Measurements from ENCODE around the gene F5.
A peak's percentile ranks its signal among the peaks of the same experiment; 100 is the strongest.

F5 gene

DNA sequence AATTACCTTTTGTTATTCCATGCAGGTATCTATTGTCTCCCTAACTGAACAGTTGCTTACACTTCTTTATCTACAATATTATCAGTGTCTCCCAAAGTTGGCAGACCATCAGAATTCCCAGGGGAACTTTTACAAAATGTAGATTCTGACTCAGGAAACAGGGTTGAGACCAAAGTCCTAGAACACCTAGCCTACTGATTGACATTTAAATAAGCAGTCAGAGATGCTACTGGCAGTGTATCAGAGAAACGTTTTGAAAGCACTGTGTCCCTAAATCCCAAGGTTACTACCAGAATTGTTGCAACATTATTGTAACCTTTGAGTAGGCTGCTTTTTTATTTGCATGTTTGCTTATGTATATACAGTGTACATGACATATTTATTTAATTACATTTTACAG is 1.8 kb upstream of the F5 start:
- no peak for DNase-seq (ENCODE audit: low read depth)

DNA sequence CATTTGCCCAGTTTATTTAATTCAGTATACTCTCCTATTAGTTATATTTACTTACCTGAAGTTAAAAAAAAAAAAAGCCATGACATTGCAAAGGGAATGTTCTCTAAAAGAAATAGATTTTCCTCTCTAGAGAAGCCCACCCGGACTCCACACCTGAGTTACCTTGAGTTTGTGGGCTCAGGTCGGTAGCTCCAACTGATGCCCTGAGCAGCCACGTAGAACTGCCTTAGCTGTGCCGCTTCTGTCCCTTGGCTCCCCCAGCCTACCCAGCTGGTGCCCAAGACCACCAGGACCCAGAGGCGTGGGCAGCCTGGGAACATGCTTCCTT is 250 bp downstream of the F5 start:
- DNase-seq (ENCODE audit: low read depth) = no peak

DNA sequence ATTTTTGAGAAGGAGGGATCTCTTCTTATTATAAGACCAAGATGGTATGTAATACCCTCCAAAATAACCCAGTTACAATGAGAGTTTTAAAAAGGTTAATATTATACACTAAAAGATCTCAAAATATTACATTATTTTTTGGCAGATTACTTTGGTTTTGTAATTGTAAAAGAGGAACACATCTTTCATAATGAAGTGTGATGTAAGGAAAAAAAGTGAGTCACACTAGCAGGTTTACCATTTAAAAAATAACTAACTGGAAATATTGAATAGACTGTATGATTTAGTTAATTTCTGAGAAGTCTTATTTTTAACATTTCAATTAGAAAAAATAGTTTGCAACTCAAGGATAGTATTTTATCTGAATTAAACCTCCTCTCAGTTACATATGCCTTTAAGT is 1.1 kb downstream of the F5 start:
- DNase-seq (ENCODE audit: low read depth) = no peak

DNA sequence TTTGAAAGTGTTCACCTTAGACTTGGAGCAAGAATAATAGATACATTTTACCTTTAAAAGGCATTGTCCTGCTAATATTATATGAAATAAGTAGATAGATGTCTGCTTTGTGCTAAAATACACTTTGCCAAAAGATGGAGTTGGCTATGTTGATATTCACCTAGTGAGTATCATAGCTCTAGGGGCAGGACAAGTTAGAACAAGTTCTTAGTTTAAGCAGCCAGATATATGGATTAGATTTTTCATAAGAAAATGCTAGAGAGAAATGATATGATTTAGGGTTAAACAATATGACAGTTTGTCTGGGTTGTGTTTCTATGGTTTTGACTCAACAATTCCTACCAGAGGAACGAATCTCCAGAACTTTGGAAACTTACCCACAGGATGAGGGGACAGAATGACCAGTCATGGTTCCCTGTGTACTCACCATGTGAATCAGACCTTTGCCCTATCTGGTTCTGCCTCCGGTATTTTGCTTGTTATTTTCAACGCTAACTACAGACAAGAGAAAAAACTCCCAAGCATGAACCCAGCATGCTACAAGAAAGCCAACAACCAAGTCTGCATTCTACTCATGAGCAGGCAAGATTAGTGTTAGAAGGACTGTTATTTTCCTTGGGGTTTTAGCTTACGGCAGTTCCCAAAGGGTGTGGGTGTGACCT is 1.7 kb downstream of the F5 start:
- DNase-seq (ENCODE audit: low read depth) = no peak

DNA sequence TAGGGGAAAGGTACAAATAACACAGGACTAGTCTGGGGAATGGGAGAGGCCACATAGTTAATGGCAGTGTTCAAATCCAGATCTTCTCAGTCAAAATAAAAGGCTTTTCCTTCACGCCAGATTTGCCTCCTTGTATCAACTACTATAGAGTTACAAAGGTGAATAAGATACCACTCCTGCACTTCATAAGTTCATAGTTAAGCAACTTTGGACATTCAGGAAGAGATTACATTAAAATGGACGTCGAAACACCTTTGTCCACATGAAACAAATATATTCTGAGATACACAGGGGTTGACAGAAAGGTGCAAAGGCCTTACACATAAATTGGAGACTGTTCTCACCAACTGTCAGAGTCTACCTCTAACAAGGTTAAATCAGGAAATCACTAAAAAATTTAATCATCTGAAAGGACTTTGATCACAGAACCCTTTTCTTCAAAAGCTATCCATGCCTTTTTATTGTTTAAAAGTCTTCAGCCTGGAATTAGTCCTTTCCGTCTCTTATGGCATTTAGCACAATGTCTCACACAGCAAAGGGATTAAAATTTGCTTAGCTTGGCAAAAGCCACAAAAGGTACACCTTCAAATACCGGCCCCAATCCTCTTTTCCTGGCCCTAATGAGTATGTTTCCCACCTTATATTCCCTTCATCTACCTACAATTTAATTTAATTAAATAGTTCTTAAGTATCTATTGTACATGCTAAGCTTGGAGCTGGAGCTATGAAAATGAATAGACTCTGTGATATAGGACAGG is 8.1 kb downstream of the F5 start:
- DNase-seq (ENCODE audit: low read depth) = no peak

DNA sequence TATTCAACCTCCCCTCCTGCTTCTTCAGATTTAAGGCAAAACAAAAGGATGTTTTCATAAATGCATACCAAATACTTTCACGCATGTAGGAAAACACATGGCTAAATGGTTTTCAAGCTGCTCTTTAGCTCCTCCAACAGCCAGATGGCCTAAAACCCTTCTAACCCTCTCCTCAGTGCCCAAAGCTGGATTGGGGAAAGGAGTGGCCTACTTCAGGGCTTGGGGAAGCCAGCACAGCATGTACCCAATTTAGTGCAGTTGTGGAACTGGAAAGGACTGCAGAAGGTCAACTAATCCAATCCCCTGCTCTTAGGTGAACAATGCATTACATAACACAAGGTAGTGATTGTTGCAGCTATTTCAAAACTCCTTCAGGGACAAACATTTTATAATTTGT is 9.3 kb downstream of the F5 start:
- DNase-seq (ENCODE audit: low read depth) = no peak

- DNase-seq (ENCODE audit: low read depth) = no peak
These were observed 9.9 kb downstream of the F5 start for GRCh38 chr1:169576241-169576934.

- DNase-seq (ENCODE audit: low read depth) = no peak
These were observed 11.9 kb downstream of the F5 start for GRCh38 chr1:169574336-169574735.

- no peak for DNase-seq (ENCODE audit: low read depth)
These were observed 14.1 kb downstream of the F5 start for GRCh38 chr1:169572187-169572586.

GRCh38 chr1:169571450-169571849 is 14.8 kb downstream of the F5 start:
- no peak for DNase-seq (ENCODE audit: low read depth)

DNA sequence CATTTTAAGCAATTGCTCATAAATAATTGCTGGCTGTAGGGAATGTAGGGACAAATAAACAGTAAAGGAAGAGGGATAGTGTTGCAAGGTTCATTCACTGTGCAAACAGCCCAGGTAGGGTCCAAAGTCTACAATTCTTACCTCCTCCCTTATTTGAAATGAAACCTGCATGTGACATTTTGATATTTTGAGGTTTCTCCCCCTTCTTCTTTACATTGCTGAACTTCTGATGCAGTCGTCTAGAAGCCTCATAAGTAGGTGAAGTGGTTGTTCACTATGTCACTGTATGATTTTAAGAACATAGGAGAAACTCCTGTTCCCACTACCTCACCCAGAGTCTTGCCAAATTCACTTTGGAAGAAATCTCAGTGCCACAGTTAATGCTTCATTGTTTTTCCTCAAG is 16.1 kb downstream of the F5 start:
- DNase-seq (ENCODE audit: low read depth) = no peak

GRCh38 chr1:169568497-169568896 is 17.8 kb downstream of the F5 start:
- DNase-seq (ENCODE audit: low read depth) = no peak

GRCh38 chr1:169565335-169566271 is 20.7 kb downstream of the F5 start:
- no peak for DNase-seq (ENCODE audit: low read depth)

GRCh38 chr1:169563650-169564049 is 22.6 kb downstream of the F5 start:
- no peak for DNase-seq (ENCODE audit: low read depth)

DNA sequence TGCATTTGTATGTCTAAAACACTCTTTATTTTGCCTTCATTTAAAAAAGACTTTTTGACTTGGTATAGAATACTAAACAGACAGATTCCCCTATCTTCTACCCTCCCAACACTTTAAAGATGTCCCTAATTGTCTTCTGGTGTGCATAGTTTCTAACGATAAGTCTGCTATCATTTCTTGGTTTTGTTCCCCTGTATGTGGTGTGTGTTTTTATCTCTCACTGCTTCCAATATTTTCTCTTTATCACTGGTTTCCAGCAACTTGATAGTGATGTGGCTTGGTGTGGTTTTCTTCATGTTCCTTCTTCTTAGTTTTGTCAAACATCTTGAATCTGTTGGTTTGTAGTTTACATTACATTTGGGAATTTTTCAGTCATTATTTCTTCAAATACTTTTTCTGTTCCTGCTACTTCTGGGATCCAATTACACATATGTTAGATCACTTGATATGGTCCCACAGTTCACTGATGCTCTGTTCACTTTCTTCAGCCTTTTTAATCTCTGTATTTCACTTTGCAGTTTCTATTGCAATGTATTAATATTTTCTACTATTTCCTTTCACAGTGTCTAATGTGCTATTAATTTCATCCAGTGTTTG is 23.2 kb downstream of the F5 start:
- no peak for DNase-seq (ENCODE audit: low read depth)

DNA sequence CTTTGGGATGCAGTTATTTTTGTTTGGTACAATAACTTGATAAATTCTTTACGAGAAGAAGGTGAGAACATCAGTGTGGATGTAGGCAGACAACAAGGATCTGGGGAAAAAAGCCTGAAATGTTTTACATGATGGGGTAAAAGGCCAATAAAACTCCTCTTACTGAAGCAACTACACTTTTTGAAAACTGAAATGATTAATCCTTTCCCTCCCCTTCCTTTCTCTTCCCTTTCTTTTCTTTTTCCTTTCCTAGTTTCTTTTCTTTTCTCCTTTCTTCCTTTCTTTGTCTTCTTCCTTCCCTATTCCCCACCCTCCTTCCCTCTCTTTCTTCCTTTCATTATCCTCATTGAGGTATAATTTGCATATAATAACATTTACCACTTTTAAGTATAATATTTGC is 24.6 kb downstream of the F5 start:
- DNase-seq (ENCODE audit: low read depth) = no peak

DNA sequence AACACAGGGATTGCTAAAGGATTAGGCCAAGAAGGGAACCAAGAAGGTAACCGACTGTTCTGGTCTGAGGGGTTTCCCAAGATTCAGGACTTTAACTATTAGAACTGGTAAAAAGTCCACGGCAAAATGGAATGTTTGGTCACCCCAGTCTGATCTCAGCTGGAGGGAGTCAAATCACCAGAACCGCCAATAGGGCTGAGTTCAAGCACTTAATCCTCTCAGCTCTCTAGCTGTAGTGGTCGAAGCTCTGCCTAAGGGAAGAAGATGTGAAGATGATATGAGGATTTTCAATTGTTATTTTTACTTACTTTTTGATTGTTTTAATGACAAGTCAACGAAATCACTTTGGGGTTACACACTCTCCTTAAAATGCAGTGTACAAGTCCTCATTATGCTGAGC is 29.1 kb downstream of the F5 start:
- DNase-seq (ENCODE audit: low read depth) = no peak

DNA sequence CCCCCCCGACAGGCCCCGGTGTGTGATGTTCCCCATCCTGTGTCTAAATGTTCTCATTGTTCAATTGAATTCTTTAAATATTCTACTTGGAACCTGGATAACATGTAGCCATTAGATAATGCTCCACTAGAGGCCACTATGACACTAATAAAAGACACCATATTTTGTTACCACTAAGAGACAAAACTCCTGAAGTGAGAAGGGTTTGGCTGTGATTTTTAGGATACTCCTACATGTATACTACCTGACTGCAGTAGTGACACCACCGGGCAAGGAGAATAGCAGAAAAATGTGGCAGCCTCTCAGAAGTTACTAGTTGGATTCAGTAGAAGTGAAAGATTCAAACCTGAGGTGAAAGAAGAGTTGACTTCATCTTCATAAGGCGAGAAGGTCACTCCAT is 36.0 kb downstream of the F5 start:
- peak; percentile 12 for DNase-seq (ENCODE audit: low read depth)

- no peak for DNase-seq (ENCODE audit: low read depth)
These were observed 38.0 kb downstream of the F5 start for GRCh38 chr1:169548282-169548681.

DNA sequence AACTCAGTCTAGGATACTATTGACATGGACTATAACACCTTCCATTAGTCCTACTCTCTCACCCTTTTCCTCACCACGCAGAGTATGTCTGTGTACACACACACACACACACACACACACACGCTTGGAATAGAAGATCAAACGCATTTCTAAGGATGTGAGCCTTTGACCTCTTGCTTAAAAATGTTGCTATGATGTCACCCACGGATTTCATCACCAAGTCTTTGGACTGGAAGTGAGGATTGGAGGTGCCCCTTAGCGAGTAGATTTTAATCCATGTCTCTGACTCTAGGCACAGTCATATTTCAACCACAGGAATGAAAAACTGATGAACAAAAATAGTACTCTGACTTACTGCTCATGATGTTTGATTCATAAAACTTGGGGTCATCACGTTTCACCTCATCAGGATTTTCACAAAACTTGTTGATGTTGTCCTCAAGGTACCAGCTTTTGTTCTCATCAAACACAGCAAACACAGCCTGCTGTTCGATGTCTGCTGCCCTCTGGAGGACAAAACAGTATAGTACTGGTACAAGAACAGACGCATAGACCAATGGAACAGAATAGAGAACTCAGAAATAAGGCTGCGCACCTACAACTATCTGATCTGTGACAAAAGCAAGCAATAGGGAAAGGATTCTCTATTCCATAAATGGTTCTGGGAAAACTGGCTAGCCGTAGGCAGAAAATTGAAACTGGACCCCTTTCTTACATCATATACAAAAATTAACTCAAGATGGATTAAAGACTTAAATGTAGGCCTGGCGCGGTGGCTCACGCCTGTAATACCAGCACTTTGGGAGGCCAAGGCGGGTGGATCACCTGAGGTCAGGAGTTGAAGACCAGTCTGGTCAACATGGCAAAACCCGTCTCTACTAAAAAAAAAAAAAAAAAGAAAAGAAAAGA is 39.9 kb downstream of the F5 start:
- DNase-seq (ENCODE audit: low read depth) = peak; percentile 79

DNA sequence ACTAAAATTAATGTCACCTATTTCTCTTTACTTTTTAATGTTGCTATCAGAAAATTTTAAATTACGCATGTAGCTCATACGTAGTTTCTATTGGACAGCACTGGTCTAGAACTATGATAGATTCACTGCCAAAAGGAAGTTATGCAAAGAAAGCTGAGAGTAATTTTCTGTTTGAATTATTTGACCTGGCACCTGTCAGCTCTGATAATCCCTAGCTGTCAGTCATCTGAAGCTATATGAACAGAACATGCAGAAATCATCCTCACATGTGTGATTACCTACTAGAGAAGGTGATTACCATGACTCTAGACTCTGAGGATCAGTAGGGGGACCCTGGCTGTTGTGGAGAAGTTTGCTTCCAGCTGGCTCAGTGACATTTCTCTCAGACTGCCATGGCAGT is 40.8 kb downstream of the F5 start:
- DNase-seq (ENCODE audit: low read depth) = no peak

Data from fibroblast of the conjunctiva (primary cell).